ENCODE results near the gene MFSD1.

DNA sequence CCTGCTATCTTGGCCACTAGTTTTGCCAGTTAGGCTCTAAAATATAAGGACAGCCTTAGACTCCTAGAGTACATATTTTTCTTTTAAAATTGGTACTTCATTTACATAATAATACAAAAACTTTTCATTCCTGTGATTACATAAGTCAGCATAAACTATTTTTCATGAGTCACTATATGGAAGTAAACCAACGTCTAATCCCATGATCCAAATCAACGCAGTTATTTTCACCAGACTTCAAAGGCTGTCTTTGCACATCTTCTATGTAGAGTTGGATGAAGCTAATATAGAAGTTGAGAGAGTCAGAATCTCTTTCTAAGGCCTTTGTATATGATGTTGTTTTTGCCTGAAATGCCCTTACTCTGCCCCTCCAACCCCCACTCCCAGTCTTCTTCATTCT is 7.6 kb upstream of the MFSD1 start:
- TF ChIP-seq, protein P1, sequence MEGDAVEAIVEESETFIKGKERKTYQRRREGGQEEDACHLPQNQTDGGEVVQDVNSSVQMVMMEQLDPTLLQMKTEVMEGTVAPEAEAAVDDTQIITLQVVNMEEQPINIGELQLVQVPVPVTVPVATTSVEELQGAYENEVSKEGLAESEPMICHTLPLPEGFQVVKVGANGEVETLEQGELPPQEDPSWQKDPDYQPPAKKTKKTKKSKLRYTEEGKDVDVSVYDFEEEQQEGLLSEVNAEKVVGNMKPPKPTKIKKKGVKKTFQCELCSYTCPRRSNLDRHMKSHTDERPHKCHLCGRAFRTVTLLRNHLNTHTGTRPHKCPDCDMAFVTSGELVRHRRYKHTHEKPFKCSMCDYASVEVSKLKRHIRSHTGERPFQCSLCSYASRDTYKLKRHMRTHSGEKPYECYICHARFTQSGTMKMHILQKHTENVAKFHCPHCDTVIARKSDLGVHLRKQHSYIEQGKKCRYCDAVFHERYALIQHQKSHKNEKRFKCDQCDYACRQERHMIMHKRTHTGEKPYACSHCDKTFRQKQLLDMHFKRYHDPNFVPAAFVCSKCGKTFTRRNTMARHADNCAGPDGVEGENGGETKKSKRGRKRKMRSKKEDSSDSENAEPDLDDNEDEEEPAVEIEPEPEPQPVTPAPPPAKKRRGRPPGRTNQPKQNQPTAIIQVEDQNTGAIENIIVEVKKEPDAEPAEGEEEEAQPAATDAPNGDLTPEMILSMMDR (IDR thresholded peaks at IDR 0.05) = no peak
- no peak for TF ChIP-seq POLR2AphosphoS5 (IDR thresholded peaks at IDR 0.05)
